HepG2 (cell line): Measurements from ENCODE around the gene RNF38. TPM values are rescaled to one million over a fixed set of nuclear protein-coding genes. Genes with fewer than 3 reads are reported as not detected.
A peak's percentile ranks its signal among the peaks of the same experiment; 100 is the strongest.

Experiments used
- CBX5 ChIP-seq: sonication (generic); formaldehyde crosslinking; IDR thresholded peaks from 2 replicates; pipeline ENCODE4 v1.4.0; 2020; ENCODE audit warnings: missing genetic modification reagents, borderline replicate concordance
- CHD2 ChIP-seq: IDR thresholded peaks from 2 replicates; pipeline ENCODE4 v1.6.1; 2011; ENCODE audit warnings: low read depth, low read length, improper control_type of control experiment
- DNMT3B ChIP-seq: conservative IDR thresholded peaks from 2 replicates; pipeline ENCODE4 v1.6.1; 2016; ENCODE audit warnings: missing biosample characterization, control low read depth
- GATAD1 ChIP-seq: IDR thresholded peaks from 2 replicates; pipeline ENCODE4 v1.6.1; 2016; ENCODE audit warnings: missing genetic modification reagents, missing compliant biosample characterization
- GFI1 ChIP-seq: sonication (generic); formaldehyde crosslinking; IDR thresholded peaks from 2 replicates; pipeline ENCODE4 v1.5.0; 2020; ENCODE audit warnings: missing genetic modification reagents, mild to moderate bottlenecking, borderline replicate concordance
- HNRNPK ChIP-seq: fragments of 200-400 bp; formaldehyde crosslinking; IDR thresholded peaks from 2 replicates; pipeline ENCODE4 v1.6.1; 2018; ENCODE audit warnings: low read length, low read depth, moderate library complexity, mild to moderate bottlenecking; ENCODE audit not compliant: poor library complexity, severe bottlenecking
- KMT2B ChIP-seq: IDR thresholded peaks from 2 replicates; pipeline ENCODE4 v1.6.1; 2016; ENCODE audit warnings: missing genetic modification reagents, missing compliant biosample characterization
- MNT ChIP-seq: fragments of 450-650 bp; IDR thresholded peaks from 2 replicates; pipeline ENCODE4 v1.6.1; 2016
- PLSCR1 ChIP-seq: sonication (generic); formaldehyde crosslinking; IDR thresholded peaks from 2 replicates; pipeline ENCODE4 v1.5.0; 2020; ENCODE audit warnings: missing genetic modification reagents, mild to moderate bottlenecking, borderline replicate concordance
- RBM39 ChIP-seq: fragments of 200-400 bp; formaldehyde crosslinking; IDR thresholded peaks from one replicate; pipeline ENCODE4 v1.6.1; 2018; ENCODE audit warnings: antibody characterized with exemption, mild to moderate bottlenecking, low read depth, low read length; ENCODE audit not compliant: poor library complexity, severe bottlenecking
- SNRNP70 ChIP-seq: fragments of 200-400 bp; formaldehyde crosslinking; IDR thresholded peaks from 2 replicates; pipeline ENCODE4 v1.6.1; 2017; ENCODE audit warnings: mild to moderate bottlenecking, low read depth, low read length, moderate library complexity
- TCF7 ChIP-seq: sonication (generic); IDR thresholded peaks from 2 replicates; pipeline ENCODE4 v1.6.1; 2016; ENCODE audit warnings: antibody characterized with exemption, low read depth
- ZKSCAN8 ChIP-seq: IDR thresholded peaks from 2 replicates; pipeline ENCODE4 v1.6.1; 2016; ENCODE audit warnings: borderline replicate concordance, missing genetic modification reagents, missing compliant biosample characterization
- ZMYM3 ChIP-seq: sonication (generic); formaldehyde crosslinking; IDR thresholded peaks from 2 replicates; pipeline ENCODE4 v1.5.1; 2020; ENCODE audit warnings: mild to moderate bottlenecking, missing genetic modification reagents
- ZNF121 ChIP-seq: sonication (generic); formaldehyde crosslinking; IDR thresholded peaks from 2 replicates; pipeline ENCODE4 v1.5.0; 2020; ENCODE audit warnings: mild to moderate bottlenecking, missing genetic modification reagents
- ZNF253 ChIP-seq: sonication (generic); formaldehyde crosslinking; IDR thresholded peaks from 2 replicates; pipeline ENCODE4 v1.8.0; 2022; ENCODE audit warnings: mild to moderate bottlenecking, missing genetic modification reagents, borderline replicate concordance
- ZNF3 ChIP-seq: IDR thresholded peaks from 2 replicates; pipeline ENCODE4 v1.7.0; 2017; ENCODE audit warnings: inconsistent platforms
- ZNF543 ChIP-seq: sonication (generic); formaldehyde crosslinking; IDR thresholded peaks from 2 replicates; pipeline ENCODE4 v1.4.0; 2020; ENCODE audit warnings: mild to moderate bottlenecking, missing genetic modification reagents
- ZNF556 ChIP-seq: sonication (generic); formaldehyde crosslinking; IDR thresholded peaks from 2 replicates; pipeline ENCODE4 v1.4.0; 2020; ENCODE audit warnings: mild to moderate bottlenecking, missing genetic modification reagents, borderline replicate concordance
- ZNF558 ChIP-seq: sonication (generic); formaldehyde crosslinking; IDR thresholded peaks from 2 replicates; pipeline ENCODE4 v1.9.0; 2022; ENCODE audit warnings: mild to moderate bottlenecking, missing genetic modification reagents, borderline replicate concordance
- ZSCAN29 ChIP-seq: sonication (generic); formaldehyde crosslinking; conservative IDR thresholded peaks from 2 replicates; pipeline ENCODE4 v1.4.0; 2020; ENCODE audit warnings: mild to moderate bottlenecking, missing genetic modification reagents
- polyA plus RNA-seq, 8 experiments: library from polyadenylated mRNA; depleted of rRNA in 3 of 8; stranded (reverse) in 7 of 8; unstranded in 1 of 8; fragments of >200 nt; fragmentation: Illumina TruSeq in 4 of 8; extraction: Trizol in 4 of 8; gene quantifications; 2 replicates each; pipeline versions ENCODE4 v1.2.1 to v1.2.3, GENCODE V29; 2011 to 2016; ENCODE audit warnings: low read depth in 4 of 8, missing spikeins in 1 of 8, mixed read lengths in 1 of 8; ENCODE audit not compliant: insufficient read depth in 1 of 8
- total RNA-seq, 5 experiments: library from RNA; depleted of rRNA; stranded (reverse); fragments of >200 nt; fragmentation: Illumina TruSeq; extraction: Trizol; gene quantifications; 2 replicates each; pipeline ENCODE4 v1.2.3, GENCODE V29; 2016; ENCODE audit warnings: low read depth in 1 of 5
- TF ChIP-seq, protein P1 (sequence below): sonication (generic); formaldehyde crosslinking; IDR thresholded peaks from 2 replicates; pipeline ENCODE4 v1.4.0; 2020; ENCODE audit warnings: mild to moderate bottlenecking, missing genetic modification reagents

Gene RNF38
- total and polyA plus RNA-seq, 2 of the 13 experiments (the other 11 are each of a cell fraction or from before 2014, with no cell fraction given) = 9.1 to 32.1 TPM

DNA sequence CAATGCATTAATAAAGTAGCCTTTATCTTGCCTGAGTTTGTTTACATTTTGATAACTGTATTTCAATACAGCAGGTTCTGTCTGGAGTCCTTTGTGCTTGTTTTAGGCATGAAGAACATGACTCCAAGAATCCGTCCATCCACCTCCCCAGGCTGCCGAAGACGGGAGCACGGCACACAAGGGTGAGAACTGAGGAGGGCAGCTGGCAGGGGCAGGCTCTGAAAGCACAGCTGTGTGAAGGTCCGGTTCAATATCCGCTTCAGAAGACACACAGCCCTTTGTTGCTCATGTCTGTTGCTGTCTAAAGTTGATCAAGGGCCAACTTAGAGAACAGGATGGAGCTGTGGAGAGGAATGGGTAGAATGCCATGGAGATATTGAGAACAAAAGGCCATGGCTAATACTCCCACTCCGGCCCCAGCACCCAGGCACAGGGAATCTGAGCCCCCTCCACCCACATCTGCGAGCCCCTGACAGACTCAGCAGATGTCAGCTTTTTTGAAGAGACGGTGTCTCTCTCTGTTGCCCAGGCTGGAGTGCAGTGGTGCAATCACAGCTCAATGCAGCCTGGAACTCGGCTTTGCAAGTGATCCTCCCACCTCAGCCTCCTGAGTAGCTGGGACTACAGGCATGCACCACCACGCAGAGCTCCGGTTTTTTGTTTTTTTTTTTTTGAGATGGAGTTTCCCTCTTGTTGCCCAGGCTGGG is 83.3 kb downstream of the RNF38 start (continued):
- TF ChIP-seq PLSCR1 (CRISPR knock-in tag) (no peak), ZMYM3 (CRISPR knock-in tag) (peak; percentile 72; the same call in 1 of the 2 replicates), DNMT3B (CRISPR knock-in tag) (no peak), GFI1 (CRISPR knock-in tag) (0 out of 2 replicates have a peak, but pooled peaks have one; percentile 46), SNRNP70 (no peak), ZNF253 (CRISPR knock-in tag) (no peak), GATAD1 (no peak), KMT2B (no peak), HNRNPK (no peak), TCF7 (0 out of 2 replicates have a peak, but pooled peaks have one; percentile 7), ZNF121 (CRISPR knock-in tag) (peak; percentile 99), ZNF543 (no peak), CBX5 (CRISPR knock-in tag) (no peak), ZNF556 (CRISPR knock-in tag) (no peak), RBM39 (no peak), ZNF558 (no peak), ZNF3 (CRISPR knock-in tag) (peak; percentile 19; the same call in 1 of the 2 replicates), ZSCAN29 (0 out of 2 replicates have a peak, but pooled peaks have one; percentile 6), ZKSCAN8 (CRISPR knock-in tag) (no peak), CHD2 (no peak), MNT (no peak)
- TF ChIP-seq, protein P1, sequence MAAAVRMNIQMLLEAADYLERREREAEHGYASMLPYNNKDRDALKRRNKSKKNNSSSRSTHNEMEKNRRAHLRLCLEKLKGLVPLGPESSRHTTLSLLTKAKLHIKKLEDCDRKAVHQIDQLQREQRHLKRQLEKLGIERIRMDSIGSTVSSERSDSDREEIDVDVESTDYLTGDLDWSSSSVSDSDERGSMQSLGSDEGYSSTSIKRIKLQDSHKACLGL = 0 out of 2 replicates have a peak, but pooled peaks have one; percentile 10
